Suprapubic skin (tissue), 4 donors: Measurements from ENCODE around the gene CHST5.

Experiments used
- CTCF ChIP-seq, 2 donors: fragments of 200-600 bp in 1 of 2; fragments of 450-650 bp in 1 of 2; sonication (generic) in 1 of 2; IDR thresholded peaks; one replicate each; pipeline ENCODE4 v1.5.1; 2016 to 2019; ENCODE audit warnings: antibody characterized with exemption in 2 of 2, mild to moderate bottlenecking in 1 of 2, moderate library complexity in 1 of 2
- POLR2A ChIP-seq, 2 donors: fragments of 450-650 bp; IDR thresholded peaks; one replicate each; pipeline ENCODE4 v1.6.1; 2017; ENCODE audit warnings: antibody characterized with exemption in 2 of 2, mild to moderate bottlenecking in 2 of 2, moderate library complexity in 2 of 2
- POLR2AphosphoS5 ChIP-seq, 3 donors: sonication (generic); formaldehyde crosslinking; IDR thresholded peaks; one replicate each; pipeline ENCODE4 v1.6.1; 2017; ENCODE audit warnings: antibody characterized with exemption in 3 of 3

- TF ChIP-seq CTCF (IDR thresholded peaks at IDR 0.05) (no peak), POLR2AphosphoS5 (IDR thresholded peaks at IDR 0.05) (no peak), POLR2A (IDR thresholded peaks at IDR 0.05) (no peak)
These were observed 53.3 kb downstream of the CHST5 start for GRCh38 chr16:75482434-75483205.
